HEK293 (cell line): ENCODE measurements around the gene TNFAIP8L2.

Source experiments
- CTCF ChIA-PET: fragments of 350-600 bp; formaldehyde crosslinking; extraction: SDS; loops from one replicate; lab custom pipeline; 2021; ENCODE audit warnings: antibody characterized with exemption; lab: Yijun Ruan, JAX
- POLR2A ChIA-PET: fragments of 300-600 bp; formaldehyde crosslinking; extraction: SDS; loops from one replicate; lab custom pipeline; 2020; ENCODE audit warnings: antibody characterized with exemption, inconsistent platforms; lab: Yijun Ruan, JAX
- H3K27ac ChIP-seq: fragments of 200-500 bp; sonication (Bioruptor generic); 2 replicates; pipeline ENCODE4 v1.5.1; 2014; ENCODE audit warnings: low read depth, low read length, control low read depth, inconsistent platforms; ENCODE audit errors: extremely low read depth
- H3K36me3 ChIP-seq, 2 experiments: fragments of 200-500 bp in 1 of 2; sonication (Bioruptor generic) in 1 of 2; 1 replicate in 1 of 2; 2 replicates in 1 of 2; pipeline ENCODE4 v1.5.1; 2014 to 2017; ENCODE audit warnings: inconsistent platforms in 2 of 2, low read length in 2 of 2; ENCODE audit not compliant: control insufficient read depth in 2 of 2, insufficient read depth in 1 of 2
- H3K4me1 ChIP-seq: fragments of 200-500 bp; sonication (Bioruptor generic); 2 replicates; pipeline ENCODE4 v1.5.1; 2014; ENCODE audit warnings: mild to moderate bottlenecking, low read length, inconsistent platforms; ENCODE audit not compliant: control insufficient read depth, insufficient read depth
- H3K4me3 ChIP-seq: 2 replicates; pipeline ENCODE4 v1.5.1; 2011; ENCODE audit warnings: low read depth, mild to moderate bottlenecking, control low read depth, low read length, moderate library complexity
- H3K9me3 ChIP-seq: fragments of 200-500 bp; sonication (Bioruptor generic); 2 replicates; pipeline ENCODE4 v1.5.1; 2014; ENCODE audit warnings: low read depth, low read length, inconsistent platforms; ENCODE audit not compliant: control insufficient read depth, insufficient read depth
- GLI4 ChIP-seq: fragments of 450-650 bp; formaldehyde crosslinking; IDR thresholded peaks from 2 replicates; pipeline ENCODE4 v1.5.1; 2016; ENCODE audit warnings: missing biosample characterization, missing genetic modification characterization
- GLIS2 ChIP-seq: fragments of 450-650 bp; formaldehyde crosslinking; IDR thresholded peaks from 2 replicates; pipeline ENCODE4 v1.5.1; 2016; ENCODE audit warnings: missing biosample characterization, missing genetic modification characterization
- HIC1 ChIP-seq: fragments of 450-650 bp; formaldehyde crosslinking; IDR thresholded peaks from 2 replicates; pipeline ENCODE4 v1.5.1; 2016; ENCODE audit warnings: missing biosample characterization, missing genetic modification characterization
- HOXD13 ChIP-seq: sonication (generic); formaldehyde crosslinking; IDR thresholded peaks from 2 replicates; pipeline ENCODE4 v1.8.0; 2022; ENCODE audit warnings: missing genetic modification reagents, borderline replicate concordance
- IKZF3 ChIP-seq: fragments of 450-650 bp; IDR thresholded peaks from 2 replicates; pipeline ENCODE4 v1.5.0; 2018; ENCODE audit warnings: missing biosample characterization, mild to moderate bottlenecking, missing genetic modification characterization, moderate library complexity
- KLF10 ChIP-seq: fragments of 450-650 bp; IDR thresholded peaks from 2 replicates; pipeline ENCODE4 v1.5.1; 2018; ENCODE audit warnings: missing biosample characterization, mild to moderate bottlenecking, missing genetic modification characterization
- KLF17 ChIP-seq: fragments of 450-650 bp; formaldehyde crosslinking; IDR thresholded peaks from 2 replicates; pipeline ENCODE4 v1.5.1; 2016; ENCODE audit warnings: missing biosample characterization, missing genetic modification characterization
- KLF7 ChIP-seq: fragments of 450-650 bp; formaldehyde crosslinking; IDR thresholded peaks from 2 replicates; pipeline ENCODE4 v1.5.1; 2016; ENCODE audit warnings: missing biosample characterization, missing genetic modification characterization, borderline replicate concordance
- PRDM6 ChIP-seq: fragments of 450-650 bp; formaldehyde crosslinking; IDR thresholded peaks from 2 replicates; pipeline ENCODE4 v1.5.1; 2017; ENCODE audit warnings: missing biosample characterization, missing genetic modification characterization
- REPIN1 ChIP-seq: fragments of 450-650 bp; formaldehyde crosslinking; IDR thresholded peaks from 2 replicates; pipeline ENCODE4 v1.5.1; 2017; ENCODE audit warnings: missing biosample characterization, missing genetic modification characterization, low read depth
- REST ChIP-seq: fragments of 450-650 bp; formaldehyde crosslinking; IDR thresholded peaks from 2 replicates; pipeline ENCODE4 v1.5.1; 2016; ENCODE audit warnings: missing biosample characterization, missing genetic modification characterization
- TCF7L2 ChIP-seq: IDR thresholded peaks from 2 replicates; pipeline ENCODE4 v1.6.1; 2011; ENCODE audit warnings: low read depth, mild to moderate bottlenecking, inconsistent platforms, low read length, moderate library complexity, borderline replicate concordance
- ZBTB49 ChIP-seq: fragments of 450-650 bp; formaldehyde crosslinking; IDR thresholded peaks from 2 replicates; pipeline ENCODE4 v1.5.1; 2016; ENCODE audit warnings: missing biosample characterization, missing genetic modification characterization, low read depth
- ZFP69B ChIP-seq: fragments of 450-650 bp; formaldehyde crosslinking; IDR thresholded peaks from 2 replicates; pipeline ENCODE4 v1.5.1; 2016; ENCODE audit warnings: missing biosample characterization, missing genetic modification characterization
- ZNF140 ChIP-seq: fragments of 450-650 bp; formaldehyde crosslinking; IDR thresholded peaks from 2 replicates; pipeline ENCODE4 v1.5.1; 2016; ENCODE audit warnings: missing biosample characterization, missing genetic modification characterization
- ZNF148 ChIP-seq: fragments of 450-650 bp; formaldehyde crosslinking; IDR thresholded peaks from 2 replicates; pipeline ENCODE4 v1.5.0; 2017; ENCODE audit warnings: missing biosample characterization, missing genetic modification characterization, borderline replicate concordance
- ZNF214 ChIP-seq: fragments of 450-650 bp; formaldehyde crosslinking; IDR thresholded peaks from 2 replicates; pipeline ENCODE4 v1.5.1; 2017; ENCODE audit warnings: missing biosample characterization, mild to moderate bottlenecking, missing genetic modification characterization, borderline replicate concordance
- ZNF266 ChIP-seq: fragments of 450-650 bp; formaldehyde crosslinking; IDR thresholded peaks from 2 replicates; pipeline ENCODE4 v1.5.1; 2016; ENCODE audit warnings: missing biosample characterization, missing genetic modification characterization, low read depth
- ZNF362 ChIP-seq: fragments of 450-650 bp; formaldehyde crosslinking; IDR thresholded peaks from 2 replicates; pipeline ENCODE4 v1.5.1; 2016; ENCODE audit warnings: missing biosample characterization, missing genetic modification characterization
- ZNF37A ChIP-seq: fragments of 450-650 bp; IDR thresholded peaks from 2 replicates; pipeline ENCODE4 v1.5.1; 2018; ENCODE audit warnings: missing biosample characterization, missing genetic modification characterization
- ZNF501 ChIP-seq: fragments of 450-650 bp; formaldehyde crosslinking; IDR thresholded peaks from 2 replicates; pipeline ENCODE4 v1.5.1; 2016; ENCODE audit warnings: missing biosample characterization, missing genetic modification characterization
- ZNF629 ChIP-seq: fragments of 450-650 bp; formaldehyde crosslinking; IDR thresholded peaks from 2 replicates; pipeline ENCODE4 v1.5.1; 2017; ENCODE audit warnings: missing biosample characterization, missing genetic modification characterization
- ZSCAN16 ChIP-seq: fragments of 450-650 bp; formaldehyde crosslinking; IDR thresholded peaks from 2 replicates; pipeline ENCODE4 v1.5.1; 2016; ENCODE audit warnings: missing biosample characterization, missing genetic modification characterization

Gene TNFAIP8L2

GRCh38 chr1:151197863-151198253 is 41.4 kb downstream of the TNFAIP8L2 start:
- H3K27ac ChIP-seq, result peak overlapping the region; percentile 28
- ChIA-PET CTCF (interaction anchor here (3.8 kb wide), 1 partner anchor 143 kb away, joined by 24 read pairs; no protein-coding TSS in a partner anchor), POLR2A (interaction anchor here (1.2 to 2.2 kb wide), 2 partner anchors 57 to 84 kb away, joined by 4 to 9 read pairs; partner anchors contain the start of genes PSMD4 and ZNF687)
- peaks cover 7% of the 10 kb centered on the region for H3K4me1 ChIP-seq
- H3K4me3 ChIP-seq, result peak overlapping the region; percentile 94
- H3K36me3 ChIP-seq, result peaks cover 8 to 13% of the 10 kb centered on the region in 2 experiments; a peak in 2 of 3 replicates
- H3K9me3 ChIP-seq, result no peaks in the 10 kb centered on the region
- TF ChIP-seq ZNF629 (tag by site-specific recombination), result peak; percentile 44
- TF ChIP-seq KLF7 (tag by site-specific recombination), result no peak
- no peak for TF ChIP-seq GLI4 (tag by site-specific recombination)
- TF ChIP-seq ZBTB49 (tag by site-specific recombination), result no peak
- no peak for TF ChIP-seq REST
- no peak for TF ChIP-seq ZSCAN16
- no peak for TF ChIP-seq TCF7L2
- TF ChIP-seq KLF17 (tag by site-specific recombination), result 0 out of 2 replicates have a peak, but pooled peaks have one; percentile 35
- TF ChIP-seq REPIN1 (tag by site-specific recombination), result no peak
- 0 out of 2 replicates have a peak, but pooled peaks have one; percentile 28 for TF ChIP-seq PRDM6
- no peak for TF ChIP-seq ZNF140 (tag by site-specific recombination)
- no peak for TF ChIP-seq GLIS2 (tag by site-specific recombination)
- no peak for TF ChIP-seq ZNF362 (tag by site-specific recombination)
- TF ChIP-seq ZFP69B (tag by site-specific recombination), result no peak
- TF ChIP-seq KLF10 (tag by site-specific recombination), result peak; percentile 15; the same call in 1 of the 2 replicates
- no peak for TF ChIP-seq ZNF214 (tag by site-specific recombination)
- TF ChIP-seq ZNF148 (tag by site-specific recombination), result no peak
- no peak for TF ChIP-seq ZNF37A (tag by site-specific recombination)
- peak; percentile 25; the same call in 1 of the 2 replicates for TF ChIP-seq ZNF501 (tag by site-specific recombination)
- no peak for TF ChIP-seq HOXD13 (CRISPR knock-in tag)
- TF ChIP-seq HIC1 (tag by site-specific recombination), result no peak
- TF ChIP-seq IKZF3 (tag by site-specific recombination), result no peak
- TF ChIP-seq ZNF266, result no peak
